MCF 10A (cell line): ENCODE measurements around the gene CLIP1. TPM values are rescaled to one million over a fixed set of nuclear protein-coding genes. Genes with fewer than 3 reads are reported as not detected.
"Not testable (repeated sequence)": the region's sequence is repeated elsewhere in the genome, so short reads cannot be mapped to it uniquely, and the experiment has no call there.

ENCODE experiments used
- BruUV-seq: library from RNA; stranded (reverse); fragments of 400-500 nt; replicated peaks from 2 replicates; lab custom pipeline; 2021; lab: Mats Ljungman, UMichigan
- CTCF ChIA-PET: fragments of 300-600 bp; sonication (Branson Sonifier 250); formaldehyde crosslinking; extraction: SDS; loops from one replicate; lab custom pipeline; 2021; ENCODE audit warnings: antibody characterized with exemption, inconsistent platforms; lab: Yijun Ruan, JAX
- POLR2A ChIA-PET: fragments of 300-600, 350-650 bp; sonication (Branson Sonifier 250); formaldehyde crosslinking; extraction: SDS; loops from one replicate; lab custom pipeline; 2020; ENCODE audit warnings: antibody characterized with exemption, inconsistent platforms; lab: Yijun Ruan, JAX
- DNase-seq: peaks from one replicate; pipeline ENCODE4 v3.0.0-alpha.2; 2018; ENCODE audit not compliant: unreplicated experiment
- H3K27ac Mint-ChIP-seq: one replicate; pipeline ENCODE4 v1.8.0; 2022; ENCODE audit warnings: mild to moderate bottlenecking, low read depth, mixed read lengths; ENCODE audit not compliant: unreplicated experiment
- H3K27me3 Mint-ChIP-seq: one replicate; pipeline ENCODE4 v1.8.0; 2022; ENCODE audit warnings: mixed read lengths; ENCODE audit not compliant: insufficient read depth, unreplicated experiment
- H3K36me3 Mint-ChIP-seq: one replicate; pipeline ENCODE4 v1.8.0; 2022; ENCODE audit warnings: mild to moderate bottlenecking, moderate library complexity, mixed read lengths; ENCODE audit not compliant: insufficient read depth, unreplicated experiment
- H3K4me1 Mint-ChIP-seq: one replicate; pipeline ENCODE4 v1.8.0; 2022; ENCODE audit warnings: mixed read lengths; ENCODE audit not compliant: insufficient read depth, unreplicated experiment
- H3K4me3 Mint-ChIP-seq: one replicate; pipeline ENCODE4 v1.8.0; 2022; ENCODE audit warnings: mild to moderate bottlenecking, moderate library complexity, mixed read lengths; ENCODE audit not compliant: unreplicated experiment
- H3K9me3 Mint-ChIP-seq: one replicate; pipeline ENCODE4 v1.8.0; 2022; ENCODE audit warnings: mixed read lengths; ENCODE audit not compliant: unreplicated experiment
- CTCF ChIP-seq: fragments of 200-600 bp; IDR thresholded peaks from one replicate; pipeline ENCODE4 v1.8.0; 2022; ENCODE audit warnings: antibody characterized with exemption, mild to moderate bottlenecking; ENCODE audit not compliant: unreplicated experiment
- intact Hi-C: fragments of 100-400 bp; cut with micrococcal nuclease; formaldehyde crosslinking; loops from 2 replicates; pipeline ENCODE4 v1.14.1; 2022
- total RNA-seq: library from RNA; stranded (reverse); gene quantifications from 2 replicates; pipeline ENCODE4 v1.2.3, GENCODE V29; 2022

Gene CLIP1
- total RNA-seq, 1 experiment from 2014 or later = 92.6 TPM

- H3K27me3 Mint-ChIP-seq = no peaks in the 10 kb centered on the region
- peak; percentile 82 for DNase-seq
- no peaks in the 10 kb centered on the region for H3K4me1 Mint-ChIP-seq
- peaks cover 19% of the 10 kb centered on the region for H3K36me3 Mint-ChIP-seq
- no peak for TF ChIP-seq CTCF
- peak overlapping the region; percentile 85 for H3K27ac Mint-ChIP-seq
- H3K4me3 Mint-ChIP-seq = no peak overlapping the region
- ChIA-PET POLR2A (interaction anchor here (1.0 to 8.0 kb wide), 8 partner anchors 19 to 68 kb away, joined by 3 to 292 read pairs (median 4); partner anchors contain the start of gene CLIP1), CTCF (no interaction called here)
- H3K9me3 Mint-ChIP-seq = no peaks in the 10 kb centered on the region
- intact Hi-C loops = no loop called here
- BruUV-seq = no TSS peak
Observed at GRCh38 chr12:122467983-122468382, 45.5 kb upstream of the CLIP1 start.

DNA sequence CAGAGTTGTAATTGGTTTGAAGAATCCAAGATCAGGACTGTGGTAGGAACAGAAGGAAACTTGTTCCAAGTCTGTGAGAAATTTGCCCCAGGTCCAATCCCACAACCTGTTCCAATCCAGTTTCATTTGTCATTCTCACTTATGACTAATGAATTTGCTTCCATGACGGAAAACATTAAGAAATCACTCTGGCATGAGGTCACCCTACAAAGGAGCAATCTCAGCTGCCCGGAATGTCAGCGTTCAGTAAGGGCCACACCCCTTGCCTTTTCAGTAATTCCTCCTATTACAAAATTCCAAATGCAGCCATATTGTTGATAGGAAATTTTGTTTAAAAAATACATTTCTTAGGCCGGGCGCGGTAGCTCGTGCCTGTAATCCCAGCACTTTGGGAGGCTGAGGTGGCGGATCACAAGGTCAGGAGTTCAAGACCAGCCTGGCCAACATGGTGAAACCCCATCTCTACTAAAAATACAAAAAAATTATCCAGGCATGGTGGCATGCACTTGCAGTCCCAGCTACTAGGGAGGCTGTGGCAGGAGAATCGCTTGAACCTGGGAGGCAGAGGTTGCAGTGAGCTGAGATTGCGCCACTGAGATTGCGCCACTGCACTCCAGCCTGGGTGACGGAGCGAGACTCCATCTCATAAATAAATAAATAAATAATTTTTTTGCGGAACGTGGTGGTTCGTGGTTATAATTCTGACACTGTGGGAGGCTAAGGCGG, 42.0 kb upstream of the CLIP1 start:
- H3K27me3 Mint-ChIP-seq, BruUV-seq, H3K9me3 Mint-ChIP-seq, CTCF ChIA-PET, H3K4me3 Mint-ChIP-seq, H3K4me1 Mint-ChIP-seq: not testable (repeated sequence)
- DNase-seq = peak; percentile 98
- H3K27ac Mint-ChIP-seq = peak overlapping the region; percentile 91
- intact Hi-C loops = loop anchor here (1.0 kb wide), 1 partner anchor 43 kb away; no protein-coding TSS in a partner anchor
- H3K36me3 Mint-ChIP-seq = peaks cover 11% of the 10 kb centered on the region
- POLR2A ChIA-PET = interaction anchor here (0.7 to 4.2 kb wide), 16 partner anchors 9 to 110 kb away, joined by 3 to 53 read pairs (median 4); partner anchors contain the start of genes CLIP1 and ZCCHC8

GRCh38 chr12:122460641-122461040, 38.2 kb upstream of the CLIP1 start:
- no peak for DNase-seq
- POLR2A ChIA-PET = interaction anchor here (0.6 kb wide), 2 partner anchors 13 to 1977 kb away, joined by 3 to 6 read pairs; no protein-coding TSS in a partner anchor
- Mint-ChIP-seq H3K36me3 (peaks cover 5% of the 10 kb centered on the region), H3K4me3 (no peak overlapping the region), H3K4me1 (peaks cover 5% of the 10 kb centered on the region), H3K9me3 (no peaks in the 10 kb centered on the region), H3K27ac (no peak overlapping the region), H3K27me3 (no peaks in the 10 kb centered on the region)
- intact Hi-C loops = no loop called here
- TF ChIP-seq CTCF = no peak
- CTCF ChIA-PET = interaction anchor here (1.3 to 1.4 kb wide), 2 partner anchors 11 to 60 kb away, joined by 4 to 6 read pairs; no protein-coding TSS in a partner anchor
- BruUV-seq = no TSS peak

GRCh38 chr12:122460061-122460460, 37.6 kb upstream of the CLIP1 start:
- Mint-ChIP-seq H3K4me1 (peaks cover 5% of the 10 kb centered on the region), H3K4me3 (no peak overlapping the region), H3K9me3 (no peaks in the 10 kb centered on the region), H3K36me3 (peaks cover 5% of the 10 kb centered on the region), H3K27ac (no peak overlapping the region), H3K27me3 (no peaks in the 10 kb centered on the region)
- intact Hi-C loops = no loop called here
- no TSS peak for BruUV-seq
- CTCF ChIA-PET = interaction anchor here (0.7 to 1.3 kb wide), 2 partner anchors 12 to 124 kb away, joined by 3 to 4 read pairs; no protein-coding TSS in a partner anchor
- no peak for DNase-seq
- no peak for TF ChIP-seq CTCF
- POLR2A ChIA-PET = interaction anchor here (1.1 kb wide), 1 partner anchor 60 kb away, joined by 3 read pairs; no protein-coding TSS in a partner anchor
